ENCODE results near the gene SELENOO. TPM values are rescaled to one million over a fixed set of nuclear protein-coding genes. Genes with fewer than 3 reads are reported as not detected.
"Not testable (repeated sequence)": the region's sequence is repeated elsewhere in the genome, so short reads cannot be mapped to it uniquely, and the experiment has no call there.

The SELENOO gene
- polyA plus RNA-seq (ENCODE audit: insufficient read length in 3 of 3): 10 to 100 TPM; 13.9 to 18.3 (median 14.8) TPM

- DNase-seq (ENCODE audit: low read depth in 3 of 3, low spot score in 2 of 3): peak in 2 of 3 donors; percentile 74 to 79
Observed at GRCh38 chr22:50200461-50201190, at the start of gene SELENOO. Gene SELENOO (plus strand): TSS chr22:50201011. CDS start chr22:50201037, 26 bp downstream.

GRCh38 chr22:50151571-50152537 lies 49.0 kb upstream of the SELENOO start:
- DNase-seq (ENCODE audit: low read depth in 3 of 3, low spot score in 2 of 3): no peak

- DNase-seq (ENCODE audit: low read depth in 3 of 3, low spot score in 2 of 3): no peak
Observed at GRCh38 chr22:50153056-50153755, 47.6 kb upstream of the SELENOO start.

GRCh38 chr22:50153756-50154140 lies 47.1 kb upstream of the SELENOO start:
- no peak for DNase-seq (ENCODE audit: low read depth in 3 of 3, low spot score in 2 of 3)

GRCh38 chr22:50157709-50158375 lies 43.0 kb upstream of the SELENOO start:
- no peak for DNase-seq (ENCODE audit: low read depth in 3 of 3, low spot score in 2 of 3)

GRCh38 chr22:50160947-50161346 lies 39.9 kb upstream of the SELENOO start:
- DNase-seq (ENCODE audit: low read depth in 3 of 3, low spot score in 2 of 3): no peak

- no peak for DNase-seq (ENCODE audit: low read depth in 3 of 3, low spot score in 2 of 3)
Observed at GRCh38 chr22:50161508-50162390, 39.1 kb upstream of the SELENOO start.

- no peak for DNase-seq (ENCODE audit: low read depth in 3 of 3, low spot score in 2 of 3)
Observed at GRCh38 chr22:50162391-50162956, 38.3 kb upstream of the SELENOO start.

GRCh38 chr22:50165436-50166123 lies 35.2 kb upstream of the SELENOO start:
- DNase-seq (ENCODE audit: low read depth in 3 of 3, low spot score in 2 of 3): no peak

- DNase-seq (ENCODE audit: low read depth in 3 of 3, low spot score in 2 of 3): no peak
Observed at GRCh38 chr22:50167689-50168489, 32.9 kb upstream of the SELENOO start.

GRCh38 chr22:50168490-50169180 lies 32.2 kb upstream of the SELENOO start:
- not testable (repeated sequence) for DNase-seq (ENCODE audit: low read depth in 3 of 3, low spot score in 2 of 3)

- no peak for DNase-seq (ENCODE audit: low read depth in 3 of 3, low spot score in 2 of 3)
Observed at GRCh38 chr22:50169181-50169759, 31.5 kb upstream of the SELENOO start.

- DNase-seq (ENCODE audit: low read depth in 3 of 3, low spot score in 2 of 3): no peak
Observed at GRCh38 chr22:50169774-50170341, 31.0 kb upstream of the SELENOO start.

GRCh38 chr22:50170453-50171318 lies 30.1 kb upstream of the SELENOO start, which contains the start of gene PANX2:
Gene PANX2 (plus strand): TSS chr22:50170731. CDS start chr22:50170731, 0 bp downstream.
- DNase-seq (ENCODE audit: low read depth in 3 of 3, low spot score in 2 of 3): no peak

GRCh38 chr22:50171319-50171964 lies 29.4 kb upstream of the SELENOO start:
- no peak for DNase-seq (ENCODE audit: low read depth in 3 of 3, low spot score in 2 of 3)

Measured in right renal cortex interstitium (tissue), 3 donors.